Testis (tissue), 3 donors: ENCODE data around the gene TWIST2. TPM values are rescaled to one million over a fixed set of nuclear protein-coding genes. Genes with fewer than 3 reads are reported as not detected.

Source experiments
- DNase-seq: peaks from one replicate; pipeline ENCODE4 v3.0.0-alpha.2; 2019
- H3K27ac ChIP-seq, 2 donors: fragments of 200-600 bp; sonication (generic); one replicate each; pipeline ENCODE4 v1.5.1; 2019
- H3K27me3 ChIP-seq: fragments of 200-600 bp; sonication (generic); one replicate; pipeline ENCODE4 v1.5.1; 2019
- H3K36me3 ChIP-seq: fragments of 200-600 bp; sonication (generic); one replicate; pipeline ENCODE4 v1.5.1; 2017; ENCODE audit warnings: low read depth; ENCODE audit errors: missing control alignments
- H3K4me1 ChIP-seq: fragments of 200-600 bp; sonication (generic); one replicate; pipeline ENCODE4 v1.5.1; 2019
- H3K4me3 ChIP-seq, 2 donors: fragments of 200-600 bp; sonication (generic); one replicate each; pipeline ENCODE4 v1.5.1; 2017 to 2019
- H3K9me3 ChIP-seq: fragments of 200-600 bp; sonication (generic); one replicate; pipeline ENCODE4 v1.5.1; 2017
- CTCF ChIP-seq, 3 experiments: fragments of 450-650 bp in 2 of 3; fragments of 200-600 bp in 1 of 3; sonication (generic) in 1 of 3; IDR thresholded peaks; one replicate each; pipeline ENCODE4 v1.5.1; 2016 to 2019; ENCODE audit warnings: antibody characterized with exemption in 3 of 3, mild to moderate bottlenecking in 2 of 3, moderate library complexity in 1 of 3
- POLR2A ChIP-seq: fragments of 450-650 bp; IDR thresholded peaks from one replicate; pipeline ENCODE4 v1.6.1; 2017; ENCODE audit warnings: antibody characterized with exemption, mild to moderate bottlenecking, moderate library complexity
- WGBS, 2 donors: methylation state at CpG; one replicate each; pipeline ENCODE4 v1.1.5; 2018; 5-methylcytosine and 5-hydroxymethylcytosine counted together
- intact Hi-C: fragments of 100-400 bp; cut with DNase I; formaldehyde crosslinking; loops from one replicate; pipeline ENCODE4 v1.15.1; 2023; ENCODE audit warnings: low total_unique reads
- polyA plus RNA-seq: library from polyadenylated mRNA; stranded (reverse); fragments of 350-450 nt; fragmentation: Illumina TruSeq; extraction: RNeasy Lipid Tissue Mini Kit (QIAGEN cat#74804); gene quantifications from one replicate; pipeline ENCODE4 v1.2.3, GENCODE V29; 2014; ENCODE audit warnings: low read depth, low replicate concordance; ENCODE audit not compliant: insufficient read depth
- total RNA-seq, 2 donors: library from RNA; depleted of rRNA; stranded (reverse); fragments of >200 nt; gene quantifications; one replicate each; pipeline ENCODE4 v1.2.3, GENCODE V29; 2016

TWIST2 gene
- total and polyA plus RNA-seq, 3 donors from 2014 or later = 5.0 to 11.3 (median 10.3) TPM

GRCh38 chr2:238945433-238946150 is 97.7 kb downstream of the TWIST2 start:
- 75 to 83% methylated on average over 5 of the region's 5 CpGs for WGBS, 2 donors
- peak in 2 of 3 experiments; percentile 38 to 41 for TF ChIP-seq CTCF (IDR thresholded peaks at IDR 0.05)
- TF ChIP-seq POLR2A = no peak
- DNase-seq = peak; percentile 16
- Histone ChIP-seq H3K4me3 (no peak overlapping the region), H3K36me3 (no peaks in the 10 kb centered on the region), H3K27me3 (no peaks in the 10 kb centered on the region), H3K27ac (no peak overlapping the region), H3K4me1 (no peaks in the 10 kb centered on the region), H3K9me3 (no peaks in the 10 kb centered on the region)
- intact Hi-C loops = no loop called here

DNA sequence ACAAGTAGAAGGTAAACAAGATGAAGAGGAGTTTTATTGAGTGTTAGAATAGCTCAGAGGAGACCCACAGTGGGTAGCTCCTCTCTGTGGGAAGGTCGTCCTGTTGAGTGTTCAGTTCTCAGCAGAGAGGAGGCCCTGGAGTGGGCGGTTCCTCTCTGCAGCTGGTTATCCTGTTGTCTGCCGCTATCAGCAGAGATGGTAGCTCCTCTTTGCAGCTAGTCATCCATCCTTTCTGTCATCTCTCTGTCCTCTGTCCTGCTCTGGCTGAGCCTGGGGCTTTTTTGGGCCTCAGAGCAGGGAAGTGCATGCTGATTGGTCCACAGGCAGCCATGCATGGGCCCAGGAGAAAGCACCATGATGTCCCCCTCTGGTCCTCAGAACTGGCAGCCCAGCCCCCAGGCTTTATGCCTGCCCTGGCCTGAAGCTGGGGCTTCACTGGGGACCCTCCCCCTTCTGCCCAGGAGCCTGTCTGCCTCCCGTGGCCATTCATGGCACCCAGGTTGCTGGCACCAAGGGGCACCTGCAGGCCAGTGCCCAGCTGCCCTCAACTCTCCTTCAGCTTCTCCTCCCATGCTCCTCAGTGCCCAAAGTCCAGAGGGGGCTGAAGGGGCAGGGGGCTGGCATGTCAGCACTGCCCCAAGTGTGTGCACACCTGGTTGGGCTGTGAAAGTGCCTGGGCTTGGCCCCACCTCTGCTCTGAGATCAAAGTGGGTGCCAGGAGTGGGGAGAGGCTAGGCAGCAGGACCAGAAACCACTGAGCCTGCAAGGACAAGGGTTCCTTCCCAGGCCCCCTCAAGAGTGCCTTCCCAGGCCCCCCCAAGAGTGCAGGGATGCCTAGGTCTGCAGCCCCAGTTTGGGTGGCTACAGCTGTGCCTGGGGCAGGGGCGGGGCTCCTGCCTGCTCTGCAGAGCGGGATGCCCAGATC is 98.7 kb downstream of the TWIST2 start:
- intact Hi-C loops = no loop called here
- Histone ChIP-seq H3K27ac (no peak overlapping the region), H3K36me3 (no peaks in the 10 kb centered on the region), H3K4me1 (no peaks in the 10 kb centered on the region), H3K27me3 (no peaks in the 10 kb centered on the region), H3K4me3 (no peak overlapping the region), H3K9me3 (no peaks in the 10 kb centered on the region)
- WGBS, 2 donors = 83 to 89% methylated on average over 3 to 6 of the region's 6 CpGs
- TF ChIP-seq CTCF (IDR thresholded peaks at IDR 0.05) (no peak), POLR2A (no peak)
- DNase-seq = no peak

- intact Hi-C loops = no loop called here
- Histone ChIP-seq H3K36me3 (no peaks in the 10 kb centered on the region), H3K27me3 (no peaks in the 10 kb centered on the region), H3K4me3 (no peak overlapping the region), H3K9me3 (no peaks in the 10 kb centered on the region), H3K27ac (no peak overlapping the region), H3K4me1 (no peaks in the 10 kb centered on the region)
- WGBS, 2 donors = 66 to 95% methylated on average over 3 to 9 of the region's 9 CpGs
- no peak for TF ChIP-seq CTCF (IDR thresholded peaks at IDR 0.05)
- TF ChIP-seq POLR2A = no peak
- DNase-seq = peak; percentile 7
Measured at GRCh38 chr2:238947243-238947760, 99.4 kb downstream of the TWIST2 start.

DNA sequence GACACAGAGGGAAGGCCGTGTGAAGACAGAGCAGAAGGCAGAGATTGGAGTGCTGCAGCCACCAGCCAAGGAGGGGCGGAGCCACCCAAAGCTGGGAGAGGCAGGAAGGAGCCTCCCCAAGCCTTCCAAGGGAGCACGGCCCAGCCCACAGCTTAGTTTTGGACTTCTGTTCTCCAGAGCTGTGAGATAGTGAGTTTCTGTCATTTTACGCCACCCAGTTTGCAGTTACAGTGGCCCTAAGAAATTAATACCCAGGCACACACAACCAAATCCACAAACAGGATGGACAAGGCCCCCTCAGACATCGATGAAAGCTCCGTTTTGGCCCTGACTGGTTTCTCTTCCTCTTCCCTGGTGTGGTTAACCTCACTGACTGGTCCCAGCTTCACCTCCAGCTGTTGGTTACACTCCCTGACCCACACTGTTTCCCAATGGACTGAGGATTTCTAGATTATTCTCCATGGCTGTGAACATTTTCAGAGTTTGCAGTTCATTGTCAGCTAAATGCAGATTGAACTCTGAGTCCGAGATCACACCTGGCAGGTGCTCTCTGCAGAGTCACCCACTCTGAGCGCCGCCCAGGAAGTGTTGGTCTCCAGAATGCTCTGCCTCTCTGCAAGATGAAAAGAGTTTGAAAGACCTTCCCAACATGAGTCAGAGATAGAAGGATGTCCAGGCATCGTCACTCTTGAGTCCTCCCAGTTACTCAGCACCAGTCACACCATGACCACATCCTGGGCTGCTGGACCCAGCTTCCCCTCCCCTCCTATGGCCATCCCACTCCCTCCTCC is 100.2 kb downstream of the TWIST2 start:
- no peaks in the 10 kb centered on the region for H3K9me3 ChIP-seq
- H3K4me1 ChIP-seq = no peaks in the 10 kb centered on the region
- no peak for TF ChIP-seq CTCF (IDR thresholded peaks at IDR 0.05)
- TF ChIP-seq POLR2A = no peak
- 68 to 72% methylated on average over 10 of the region's 10 CpGs for WGBS, 2 donors
- H3K27ac ChIP-seq = no peak overlapping the region
- H3K4me3 ChIP-seq = no peak overlapping the region
- intact Hi-C loops = no loop called here
- no peaks in the 10 kb centered on the region for H3K36me3 ChIP-seq
- H3K27me3 ChIP-seq = no peaks in the 10 kb centered on the region
- peak; percentile 54 for DNase-seq
